CD4-positive, CD25-positive, alpha-beta regulatory T cell (primary cell): ENCODE measurements around the gene HYAL2. TPM values are rescaled to one million over a fixed set of nuclear protein-coding genes. Genes with fewer than 3 reads are reported as not detected.

Experiments used
- ATAC-seq, 2 donors: fragments of 150-1000 bp; cut with Tn5 transposase; one replicate each; pipeline ENCODE4 v1.10.0; 2021; ENCODE audit warnings: low read depth in 2 of 2, moderate number of reproducible peaks in 2 of 2, moderate library complexity in 1 of 2
- DNase-seq, 3 donors: peaks; one replicate each; pipeline versions ENCODE4 v3.0.0 to v3.0.0-alpha.2; 2012 to 2022; ENCODE audit warnings: mixed read lengths in 1 of 3
- H3K27ac ChIP-seq: one replicate; pipeline ENCODE4 v1.7.0; 2013; ENCODE audit warnings: mild to moderate bottlenecking, low read length; ENCODE audit not compliant: insufficient read depth, poor library complexity, severe bottlenecking
- H3K27me3 ChIP-seq: one replicate; pipeline ENCODE4 v1.7.0; 2013; ENCODE audit warnings: low read length; ENCODE audit not compliant: control insufficient read depth, insufficient read depth
- H3K36me3 ChIP-seq: one replicate; pipeline ENCODE4 v1.7.0; 2013; ENCODE audit warnings: mild to moderate bottlenecking, low read length, moderate library complexity; ENCODE audit not compliant: control insufficient read depth, insufficient read depth
- H3K4me1 ChIP-seq: 2 replicates; pipeline ENCODE4 v1.7.0; 2013; ENCODE audit warnings: mild to moderate bottlenecking, low read length; ENCODE audit not compliant: insufficient read depth, control insufficient read depth, poor library complexity, severe bottlenecking
- H3K4me3 ChIP-seq: one replicate; pipeline ENCODE4 v1.7.0; 2013; ENCODE audit warnings: low read depth, mild to moderate bottlenecking, low read length, moderate library complexity
- H3K9me3 ChIP-seq, 2 experiments: 1 replicate in 1 of 2; 2 replicates in 1 of 2; pipeline ENCODE4 v1.7.0; 2013; ENCODE audit warnings: low read length in 2 of 2, mild to moderate bottlenecking in 1 of 2, moderate library complexity in 1 of 2; ENCODE audit not compliant: control insufficient read depth in 2 of 2
- H3K27ac Mint-ChIP-seq, 3 donors: one replicate each; pipeline ENCODE4 v1.8.0; 2020 to 2022; ENCODE audit warnings: mild to moderate bottlenecking in 3 of 3, mixed read lengths in 3 of 3, moderate library complexity in 2 of 3
- H3K27me3 Mint-ChIP-seq: one replicate; pipeline ENCODE4 v1.8.0; 2022; ENCODE audit warnings: mild to moderate bottlenecking, mixed read lengths
- H3K36me3 Mint-ChIP-seq: one replicate; pipeline ENCODE4 v1.8.0; 2020; ENCODE audit warnings: mixed read lengths
- H3K4me1 Mint-ChIP-seq, 4 donors: one replicate each; pipeline ENCODE4 v1.8.0; 2020 to 2022; ENCODE audit warnings: mixed read lengths in 4 of 4, mild to moderate bottlenecking in 1 of 4
- H3K4me3 Mint-ChIP-seq, 4 donors: one replicate each; pipeline ENCODE4 v1.8.0; 2020 to 2022; ENCODE audit warnings: mild to moderate bottlenecking in 4 of 4, mixed read lengths in 4 of 4, moderate library complexity in 3 of 4
- H3K9me3 Mint-ChIP-seq, 7 donors: one replicate each; pipeline ENCODE4 v1.8.0; 2020 to 2022; ENCODE audit warnings: mixed read lengths in 7 of 7, mild to moderate bottlenecking in 3 of 7, moderate library complexity in 2 of 7
- polyA plus RNA-seq, 4 donors: library from polyadenylated mRNA; unstranded; fragments of 300-500 nt; fragmentation: Illumina TruSeq; gene quantifications; one replicate each; pipeline ENCODE4 v1.2.3, GENCODE V29; 2021
- total RNA-seq: library from RNA; stranded (reverse); gene quantifications from one replicate; pipeline ENCODE4 v1.2.3, GENCODE V29; 2022

Gene HYAL2
- total and polyA plus RNA-seq, 5 donors from 2014 or later = 1.5 to 6.5 (median 4.8) TPM

DNA sequence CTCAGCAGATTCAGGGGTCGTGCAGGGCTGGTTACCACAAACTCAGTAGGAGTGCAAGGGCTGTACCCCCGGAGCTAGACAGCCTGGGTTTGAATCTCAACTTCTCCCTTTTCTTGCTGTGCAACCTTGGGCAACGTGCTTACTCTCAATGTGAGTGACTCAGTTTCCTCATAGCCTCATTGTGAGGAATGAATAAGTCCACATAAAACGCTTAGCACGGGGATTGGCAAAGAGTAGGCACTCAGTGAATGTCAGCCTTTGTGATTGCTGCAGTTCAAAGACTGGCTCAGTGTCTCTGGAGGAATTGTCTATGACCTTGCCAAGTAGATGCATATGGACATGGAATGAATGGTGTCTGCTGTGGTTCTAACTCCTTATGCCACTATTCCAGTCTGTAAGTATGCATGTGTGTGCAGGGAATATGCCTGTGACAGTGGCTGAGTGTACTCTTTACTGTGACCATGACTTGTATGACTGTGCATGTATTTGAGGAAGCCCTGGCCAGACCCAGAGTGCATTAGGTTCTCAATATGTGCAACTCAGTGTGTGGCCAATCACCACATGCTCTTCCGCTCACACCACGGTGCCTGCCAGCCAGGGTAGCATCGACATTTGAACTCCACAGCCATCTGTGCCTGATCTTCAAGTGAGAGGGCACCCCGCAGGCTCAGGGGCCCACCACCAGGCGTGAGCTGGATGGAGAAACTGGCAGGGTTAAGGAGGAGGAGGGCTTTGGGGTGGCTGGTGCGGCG, 22.4 kb downstream of the HYAL2 start:
- Histone ChIP-seq H3K4me1 (peaks cover 25% of the 10 kb centered on the region), H3K9me3 (no peaks in the 10 kb centered on the region), H3K27me3 (no peaks in the 10 kb centered on the region), H3K36me3 (no peaks in the 10 kb centered on the region), H3K27ac (peak overlapping the region; percentile 96), H3K4me3 (peak overlapping the region; percentile 56)
- ATAC-seq (no peak), DNase-seq (peak in 1 of 3 donors; percentile 37)
- Mint-ChIP-seq H3K4me3 (peak overlapping the region; percentile 91 to 98 (median 96)), H3K27me3 (no peaks in the 10 kb centered on the region), H3K27ac (peak overlapping the region; percentile 60 to 100 (median 99)), H3K9me3 (no peaks in the 10 kb centered on the region), H3K4me1 (peaks cover 0 to 43% (median 16%) of the 10 kb centered on the region in 4 donors), H3K36me3 (no peaks in the 10 kb centered on the region)

DNA sequence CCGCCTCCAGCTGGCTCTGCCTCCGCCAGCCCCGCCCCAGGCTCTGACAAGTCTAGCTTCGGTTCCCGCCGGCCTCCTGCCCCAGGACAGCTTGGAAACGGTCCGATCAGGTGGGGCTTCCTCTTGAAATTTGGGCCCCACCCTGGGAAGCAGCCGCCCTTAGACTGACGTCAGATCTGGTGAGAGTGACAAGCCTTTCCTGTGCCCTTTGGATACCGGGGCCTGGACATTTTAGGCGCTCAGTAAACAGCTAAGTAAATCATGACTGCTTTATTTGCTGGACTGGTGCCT, 23.0 kb downstream of the HYAL2 start:
- H3K36me3 Mint-ChIP-seq = no peaks in the 10 kb centered on the region
- H3K4me1 ChIP-seq = peaks cover 25% of the 10 kb centered on the region
- ATAC-seq (no peak), DNase-seq (no peak)
- H3K9me3 Mint-ChIP-seq = no peaks in the 10 kb centered on the region
- no peaks in the 10 kb centered on the region for H3K36me3 ChIP-seq
- H3K27me3 Mint-ChIP-seq = no peaks in the 10 kb centered on the region
- H3K4me3 Mint-ChIP-seq = peak overlapping the region; percentile 91 to 98 (median 96)
- peak overlapping the region; percentile 60 to 100 (median 99) for H3K27ac Mint-ChIP-seq
- peak overlapping the region; percentile 96 for H3K27ac ChIP-seq
- H3K9me3 ChIP-seq = no peaks in the 10 kb centered on the region
- no peaks in the 10 kb centered on the region for H3K27me3 ChIP-seq
- peak overlapping the region; percentile 56 for H3K4me3 ChIP-seq
- peaks cover 0 to 43% (median 16%) of the 10 kb centered on the region in 4 donors for H3K4me1 Mint-ChIP-seq

- Mint-ChIP-seq H3K4me1 (peaks cover 0 to 43% (median 16%) of the 10 kb centered on the region in 4 donors), H3K27me3 (no peaks in the 10 kb centered on the region), H3K9me3 (no peaks in the 10 kb centered on the region), H3K36me3 (no peaks in the 10 kb centered on the region), H3K27ac (peak within 1 kb of the TSS; percentile 97 to 100 (median 99)), H3K4me3 (peak within 1 kb of the TSS; percentile 91 to 98 (median 96))
- Histone ChIP-seq H3K4me3 (peak within 1 kb of the TSS; percentile 62), H3K36me3 (no peaks in the 10 kb centered on the region), H3K27me3 (no peaks in the 10 kb centered on the region), H3K9me3 (no peaks in the 10 kb centered on the region), H3K4me1 (peaks cover 25% of the 10 kb centered on the region), H3K27ac (peak within 1 kb of the TSS; percentile 96)
- DNase-seq (peak; percentile 99 to 100 (median 100)), ATAC-seq (peak; percentile 85 to 86)
These were observed 23.5 kb downstream of the HYAL2 start, which contains the start of the genes HYAL3 and NAA80 for GRCh38 chr3:50298836-50299637. TSS of gene HYAL3 (minus strand) at chr3:50299405. CDS start at chr3:50295602, 3,803 bp downstream. TSS of gene NAA80 (minus strand) at chr3:50299405. CDS start at chr3:50297463, 1,942 bp downstream.

DNA sequence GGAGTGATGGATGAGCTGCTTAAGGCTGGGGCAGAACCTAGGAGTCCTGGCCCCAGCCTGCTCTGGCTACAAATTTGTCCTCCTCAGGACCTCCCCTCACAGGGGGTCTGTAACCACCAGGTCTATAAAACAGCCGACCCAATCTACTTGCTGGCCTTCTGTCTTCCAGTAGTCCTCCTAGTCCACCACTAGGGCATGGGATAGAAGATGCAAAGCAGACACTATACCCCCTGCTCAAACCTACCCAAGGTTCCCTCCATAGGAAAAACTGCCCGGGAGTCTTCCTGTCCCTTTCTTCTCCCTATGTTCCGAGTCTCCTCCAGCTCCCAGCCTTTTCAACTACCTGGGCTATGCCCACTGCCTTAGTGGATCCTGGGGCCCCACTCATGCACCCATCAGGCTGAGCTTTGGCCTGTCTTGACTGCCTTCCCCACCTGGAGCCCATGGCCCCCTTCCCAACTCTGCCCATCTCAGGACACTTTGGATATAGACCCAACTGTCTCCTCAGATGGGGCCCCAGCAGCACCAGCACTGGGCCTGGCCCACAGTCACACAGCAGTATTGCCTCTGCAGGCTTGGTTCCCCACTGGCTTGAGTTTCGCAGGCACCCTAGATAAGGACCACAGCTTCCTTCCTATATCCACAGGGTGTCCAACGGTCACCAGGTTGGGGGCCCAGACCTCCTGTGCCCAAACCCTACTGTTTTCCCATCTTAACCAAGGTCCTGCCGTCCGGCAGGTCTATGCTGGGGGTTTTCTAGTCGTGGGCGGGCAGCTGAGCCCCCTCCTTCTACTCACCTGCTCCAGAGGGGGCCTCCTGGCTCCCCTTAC, 24.4 kb downstream of the HYAL2 start:
- Histone ChIP-seq H3K27me3 (no peaks in the 10 kb centered on the region), H3K36me3 (no peaks in the 10 kb centered on the region), H3K4me3 (peak overlapping the region; percentile 62), H3K27ac (peak overlapping the region; percentile 96), H3K4me1 (peaks cover 25% of the 10 kb centered on the region), H3K9me3 (no peaks in the 10 kb centered on the region)
- H3K9me3 Mint-ChIP-seq = no peaks in the 10 kb centered on the region
- DNase-seq = peak in 1 of 3 donors; percentile 24
- ATAC-seq = no peak
- H3K36me3 Mint-ChIP-seq = no peaks in the 10 kb centered on the region
- peak overlapping the region; percentile 91 to 98 (median 96) for H3K4me3 Mint-ChIP-seq
- peak overlapping the region; percentile 60 to 100 (median 99) for H3K27ac Mint-ChIP-seq
- H3K27me3 Mint-ChIP-seq = no peaks in the 10 kb centered on the region
- H3K4me1 Mint-ChIP-seq = peaks cover 0 to 43% (median 18%) of the 10 kb centered on the region in 4 donors

DNA sequence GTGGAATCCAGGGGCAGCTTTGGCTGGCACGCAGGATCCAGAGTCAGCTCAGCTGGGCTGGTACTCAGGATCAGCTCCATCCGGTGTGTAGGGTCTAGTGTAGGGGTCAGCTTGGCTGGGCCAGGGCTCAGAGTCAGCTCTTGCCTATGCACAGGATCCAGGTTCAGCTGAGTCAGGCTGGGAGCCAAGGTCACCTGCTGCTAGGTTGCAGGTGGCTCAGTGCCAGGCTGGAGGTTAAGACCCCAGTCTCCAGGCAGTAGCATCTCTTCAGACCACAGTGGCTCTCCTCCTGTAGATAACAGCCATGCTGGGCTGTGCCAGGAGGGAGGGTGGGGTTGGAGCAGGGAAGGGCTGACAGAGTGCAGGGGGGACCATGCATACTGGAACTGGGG, 25.2 kb downstream of the HYAL2 start:
- peak overlapping the region; percentile 96 for H3K27ac ChIP-seq
- Mint-ChIP-seq H3K27me3 (no peaks in the 10 kb centered on the region), H3K4me3 (peak overlapping the region in 3 of 4 donors; percentile 91 to 98 (median 95))

GRCh38 chr3:50296721-50297383, 25.7 kb downstream of the HYAL2 start:
- Mint-ChIP-seq H3K4me3 (peak overlapping the region in 3 of 4 donors; percentile 64 to 91 (median 76)), H3K27me3 (no peaks in the 10 kb centered on the region), H3K4me1 (peaks cover 0 to 46% (median 25%) of the 10 kb centered on the region in 4 donors), H3K27ac (peak overlapping the region in 2 of 3 donors; percentile 71 to 99), H3K9me3 (no peaks in the 10 kb centered on the region), H3K36me3 (no peaks in the 10 kb centered on the region)
- Histone ChIP-seq H3K27me3 (no peaks in the 10 kb centered on the region), H3K9me3 (no peaks in the 10 kb centered on the region), H3K4me3 (no peak overlapping the region), H3K4me1 (peaks cover 33% of the 10 kb centered on the region), H3K27ac (no peak overlapping the region), H3K36me3 (no peaks in the 10 kb centered on the region)
- DNase-seq (no peak), ATAC-seq (no peak)

More for the DNA sequence above, 25.2 kb downstream of the HYAL2 start:
- no peak for ATAC-seq
- Histone ChIP-seq H3K27me3 (no peaks in the 10 kb centered on the region), H3K36me3 (no peaks in the 10 kb centered on the region), H3K4me1 (peaks cover 31% of the 10 kb centered on the region), H3K9me3 (no peaks in the 10 kb centered on the region), H3K4me3 (no peak overlapping the region)
- H3K27ac Mint-ChIP-seq = peak overlapping the region in 1 of 3 donors; percentile 99
- no peaks in the 10 kb centered on the region for H3K36me3 Mint-ChIP-seq
- no peaks in the 10 kb centered on the region for H3K9me3 Mint-ChIP-seq
- H3K4me1 Mint-ChIP-seq = peaks cover 0 to 47% (median 23%) of the 10 kb centered on the region in 4 donors
- no peak for DNase-seq
